ENCODE data around the gene MSH3. TPM values are rescaled to one million over a fixed set of nuclear protein-coding genes. Genes with fewer than 3 reads are reported as not detected.
"Not testable (repeated sequence)": the region's sequence is repeated elsewhere in the genome, so short reads cannot be mapped to it uniquely, and the experiment has no call there.

The MSH3 gene
- total RNA-seq, 2 donors from 2014 or later: 12.3 to 13.0 TPM

- intact Hi-C loops (cut with DNase I): no loop called here
- no peak for DNase-seq (ENCODE audit: low spot score)
Measured at GRCh38 chr5:80653502-80653901, 950 bp upstream of the MSH3 start.

DNA sequence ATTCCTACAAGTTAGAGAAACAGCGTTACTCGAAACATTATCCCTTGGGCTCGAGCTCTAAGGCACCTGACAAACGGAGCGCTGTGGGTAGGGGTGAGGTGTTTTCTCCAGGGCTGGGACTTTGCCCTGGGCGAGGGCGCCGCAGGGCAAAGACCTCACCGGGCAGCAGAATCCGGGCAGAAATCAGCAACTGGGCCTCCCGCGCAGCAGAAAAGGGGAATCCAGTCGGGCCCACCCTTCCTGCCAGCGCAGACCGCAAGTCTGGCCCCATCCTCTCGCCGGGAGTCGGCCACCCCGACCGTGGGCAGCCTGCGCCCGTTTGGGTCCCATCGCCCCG, 430 bp upstream of the MSH3 start:
- intact Hi-C loops (cut with DNase I): no loop called here
- DNase-seq (ENCODE audit: low spot score): no peak

- intact Hi-C loops (cut with DNase I): no loop called here
- DNase-seq (ENCODE audit: low spot score): no peak
Measured at GRCh38 chr5:80655231-80655774, 851 bp downstream of the MSH3 start.

DNA sequence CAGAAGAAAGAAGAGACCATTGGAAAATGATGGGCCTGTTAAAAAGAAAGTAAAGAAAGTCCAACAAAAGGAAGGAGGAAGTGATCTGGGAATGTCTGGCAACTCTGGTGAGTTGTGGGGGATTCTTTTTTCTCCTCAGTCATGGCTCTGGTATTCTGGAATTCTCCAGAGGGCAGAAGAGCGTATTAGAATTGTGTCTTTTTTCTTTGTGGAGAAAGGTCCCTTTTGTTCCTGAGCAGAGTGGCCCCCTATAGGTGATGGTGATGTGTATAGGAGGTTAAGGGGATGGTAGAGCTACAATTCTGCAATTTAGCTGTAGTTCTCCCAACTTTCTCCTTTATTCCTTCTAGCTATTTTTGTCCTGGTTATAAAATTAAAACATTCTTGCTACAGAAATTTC, 2.0 kb downstream of the MSH3 start:
- no peak for DNase-seq (ENCODE audit: low spot score)
- intact Hi-C loops (cut with DNase I): no loop called here

- intact Hi-C loops (cut with DNase I): no loop called here
- no peak for DNase-seq (ENCODE audit: low spot score)
Measured at GRCh38 chr5:80659106-80659505, 4.7 kb downstream of the MSH3 start.

DNA sequence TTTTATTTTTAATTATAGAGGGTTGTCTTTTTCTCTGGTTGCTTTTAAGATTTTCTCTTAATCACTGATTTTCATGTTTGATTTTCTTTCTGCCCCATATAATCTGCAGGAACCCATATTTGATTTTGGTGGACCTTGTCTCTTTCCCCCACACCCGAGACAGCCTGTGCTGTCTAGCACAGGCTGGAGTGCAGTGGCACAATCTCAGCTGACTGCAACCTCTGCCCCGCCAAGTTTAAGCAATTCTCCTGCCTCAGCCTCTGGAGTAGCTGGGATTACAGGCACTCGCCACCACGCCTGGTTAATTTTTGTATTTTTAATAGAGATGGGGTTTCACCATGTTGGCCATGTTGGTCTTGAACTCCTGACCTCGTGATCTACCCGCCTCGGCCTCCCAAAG, 6.2 kb downstream of the MSH3 start:
- intact Hi-C loops (cut with DNase I); DNase-seq (ENCODE audit: low spot score): not testable (repeated sequence)

- DNase-seq (ENCODE audit: low spot score): no peak
- intact Hi-C loops (cut with DNase I): no loop called here
Measured at GRCh38 chr5:80662108-80662507, 7.7 kb downstream of the MSH3 start.

DNA sequence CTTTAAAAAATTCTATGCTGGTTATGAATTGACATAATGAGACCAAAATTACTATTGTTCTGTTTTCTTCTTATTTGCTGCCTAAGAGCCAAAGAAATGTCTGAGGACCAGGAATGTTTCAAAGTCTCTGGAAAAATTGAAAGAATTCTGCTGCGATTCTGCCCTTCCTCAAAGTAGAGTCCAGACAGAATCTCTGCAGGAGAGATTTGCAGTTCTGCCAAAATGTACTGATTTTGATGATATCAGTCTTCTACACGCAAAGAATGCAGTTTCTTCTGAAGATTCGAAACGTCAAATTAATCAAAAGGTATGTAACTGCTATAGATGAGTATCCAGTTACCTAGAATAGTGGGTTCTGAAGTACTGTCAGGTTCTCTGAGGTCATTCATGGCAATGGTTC, 10.6 kb downstream of the MSH3 start:
- DNase-seq (ENCODE audit: low spot score): no peak
- intact Hi-C loops (cut with DNase I): no loop called here

- no peak for DNase-seq (ENCODE audit: low spot score)
- intact Hi-C loops (cut with DNase I): no loop called here
Measured at GRCh38 chr5:80667384-80667783, 12.9 kb downstream of the MSH3 start.

DNA sequence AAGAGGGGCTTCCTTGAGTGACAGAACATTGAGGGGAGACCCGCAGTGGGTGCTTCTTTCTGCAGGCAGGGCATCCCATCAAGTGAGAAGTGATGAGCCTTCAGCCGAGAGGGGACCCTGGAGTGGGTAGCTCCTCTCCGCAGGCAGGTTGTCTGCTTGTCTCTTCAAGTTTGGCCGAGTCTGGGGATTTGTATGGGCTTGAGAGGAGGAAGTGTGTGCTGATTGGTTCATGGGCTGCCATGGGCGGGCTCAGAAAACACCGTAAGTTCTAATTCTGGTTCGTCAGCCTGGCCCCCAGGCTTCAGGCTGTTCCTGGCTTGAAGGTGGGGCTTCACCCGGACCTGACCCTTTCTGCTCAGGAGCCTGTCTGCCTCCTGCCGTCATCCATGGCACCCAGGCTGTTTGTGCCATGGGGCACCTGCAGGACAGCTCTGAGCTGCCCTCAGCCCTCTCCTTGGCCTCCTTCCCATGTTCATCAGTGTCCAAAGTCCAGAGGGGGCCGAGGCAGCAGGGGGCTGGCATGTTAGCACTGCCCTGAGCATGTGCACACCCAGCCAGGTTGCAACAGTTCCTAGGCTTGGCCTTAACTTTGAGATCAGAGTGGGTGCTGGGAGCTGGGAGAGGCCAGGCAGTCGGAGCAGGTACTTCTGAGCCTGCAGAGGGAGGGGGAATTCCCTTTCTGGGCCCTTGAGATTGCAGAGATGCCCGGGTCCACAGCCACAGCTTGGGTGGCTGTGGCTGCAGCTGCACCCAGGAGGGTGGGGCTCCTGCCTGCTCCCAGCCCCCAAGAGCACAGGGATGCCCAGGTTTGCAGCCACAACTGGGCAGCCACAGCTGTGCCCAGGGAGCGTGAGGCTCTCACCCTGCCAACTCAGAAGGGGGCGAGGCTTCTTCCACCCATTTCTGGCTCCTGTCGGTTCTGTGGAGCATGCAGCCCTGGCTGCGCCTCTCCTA, 13.8 kb downstream of the MSH3 start:
- DNase-seq (ENCODE audit: low spot score): no peak
- intact Hi-C loops (cut with DNase I): no loop called here

- intact Hi-C loops (cut with DNase I): no loop called here
- DNase-seq (ENCODE audit: low spot score): peak; percentile 86
Measured at GRCh38 chr5:80672140-80672736, 17.8 kb downstream of the MSH3 start.

- intact Hi-C loops (cut with DNase I): no loop called here
Measured at GRCh38 chr5:80676706-80677105, 22.3 kb downstream of the MSH3 start.

DNA sequence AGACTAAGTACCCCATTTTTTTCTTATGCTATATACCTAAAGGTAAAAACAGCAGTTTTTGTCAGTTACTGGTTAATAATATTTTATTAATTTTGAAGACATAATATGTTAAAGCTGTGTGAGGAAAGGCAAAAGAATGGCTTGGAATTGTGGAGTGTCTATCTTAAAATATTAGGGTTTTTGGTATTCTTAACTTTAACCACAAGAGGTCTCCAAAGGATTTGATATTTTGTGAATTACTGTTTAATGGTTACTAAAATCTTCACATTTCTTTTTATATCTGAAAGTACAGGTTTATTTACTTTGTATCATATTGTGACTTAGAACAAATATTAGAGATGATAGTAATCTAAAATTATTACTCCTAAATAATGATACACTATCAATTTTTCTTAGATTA, 32.3 kb downstream of the MSH3 start:
- no peak for DNase-seq (ENCODE audit: low spot score)
- intact Hi-C loops (cut with DNase I): no loop called here

More at GRCh38 chr5:80676706-80677105, 22.3 kb downstream of the MSH3 start:
- no peak for DNase-seq (ENCODE audit: low spot score)

DNA sequence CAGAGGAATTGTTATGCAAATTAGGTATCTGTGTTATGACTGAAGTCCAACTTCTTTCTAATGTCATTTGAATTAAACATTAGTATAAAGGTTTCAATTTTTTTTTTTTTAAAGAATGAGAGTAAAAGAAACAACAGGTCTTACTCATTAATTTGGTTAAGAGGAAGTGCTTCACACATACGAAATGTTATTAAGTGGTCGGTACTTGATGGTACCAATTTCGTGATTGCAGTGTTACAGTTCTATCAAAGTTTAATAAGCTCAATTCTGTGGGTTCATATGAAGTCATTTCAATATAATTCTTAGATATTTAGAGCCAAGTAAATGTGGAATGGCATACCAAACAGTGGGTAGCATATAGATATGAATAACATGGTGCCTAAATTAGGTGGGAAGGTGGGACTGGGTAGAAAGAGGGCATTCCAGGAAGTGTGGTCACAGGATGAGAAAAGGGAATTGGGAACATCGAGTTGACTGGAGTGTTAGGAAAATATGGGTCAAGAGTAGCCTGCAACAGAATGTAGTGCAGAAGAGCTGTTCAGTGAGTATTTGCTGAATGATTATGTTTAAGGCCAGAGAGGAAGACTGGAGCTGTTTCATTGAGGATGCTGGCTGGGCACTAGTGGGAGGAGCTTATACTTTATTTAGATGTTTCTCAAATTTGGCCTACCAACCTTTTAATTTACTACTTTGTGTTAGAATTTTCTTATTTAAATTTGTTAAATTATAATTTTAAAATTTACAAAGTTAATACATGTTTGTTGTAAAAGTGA, 34.4 kb downstream of the MSH3 start:
- intact Hi-C loops (cut with DNase I): no loop called here
- no peak for DNase-seq (ENCODE audit: low spot score)

DNA sequence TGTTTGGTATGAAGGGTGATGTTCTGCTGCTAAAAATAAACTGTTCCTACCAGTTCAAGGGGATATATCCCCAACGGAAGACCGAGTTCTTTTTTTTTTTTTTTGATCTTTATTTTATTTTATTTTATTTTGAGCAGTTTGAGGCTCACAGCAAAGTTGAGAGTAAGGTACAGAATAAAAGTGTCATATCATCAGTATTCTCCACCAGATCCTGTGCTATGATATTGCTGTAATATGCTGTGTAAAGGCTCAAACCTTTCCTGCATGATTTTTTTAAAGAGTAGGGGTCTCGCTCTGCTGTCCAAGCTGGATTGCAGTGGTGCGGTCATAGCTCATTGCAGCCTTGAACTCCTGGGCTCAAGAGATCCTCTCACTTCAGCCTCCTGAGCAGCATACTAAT, 35.2 kb downstream of the MSH3 start:
- intact Hi-C loops (cut with DNase I): no loop called here
- DNase-seq (ENCODE audit: low spot score): no peak

- no peak for DNase-seq (ENCODE audit: low spot score)
- intact Hi-C loops (cut with DNase I): no loop called here
Measured at GRCh38 chr5:80695666-80696065, 41.2 kb downstream of the MSH3 start.

GRCh38 chr5:80696450-80696849, 42.0 kb downstream of the MSH3 start:
- intact Hi-C loops (cut with DNase I): no loop called here
- no peak for DNase-seq (ENCODE audit: low spot score)

GRCh38 chr5:80697100-80697499, 42.6 kb downstream of the MSH3 start:
- intact Hi-C loops (cut with DNase I): no loop called here
- DNase-seq (ENCODE audit: low spot score): no peak

DNA sequence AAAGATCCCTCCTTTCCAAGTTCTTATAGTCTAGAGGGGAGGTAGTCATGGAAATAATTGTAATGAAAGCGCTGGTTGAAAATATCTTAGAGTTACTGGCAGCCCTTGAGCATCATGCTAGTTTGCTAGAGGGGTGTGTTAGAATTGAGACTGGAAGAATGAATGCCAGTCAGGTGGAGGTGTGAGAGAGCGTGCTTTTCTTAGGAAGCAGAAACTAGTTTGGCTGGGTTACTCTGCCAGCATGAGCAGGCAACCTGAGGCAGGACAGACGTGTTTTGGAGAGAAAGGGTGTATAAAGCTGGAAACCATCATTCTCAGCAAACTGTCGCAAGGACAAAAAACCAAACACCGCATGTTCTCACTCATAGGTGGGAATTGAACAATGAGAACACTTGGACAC, 43.9 kb downstream of the MSH3 start:
- DNase-seq (ENCODE audit: low spot score): no peak
- intact Hi-C loops (cut with DNase I): no loop called here

GRCh38 chr5:80701597-80701996, 47.1 kb downstream of the MSH3 start:
- DNase-seq (ENCODE audit: low spot score): no peak
- intact Hi-C loops (cut with DNase I): no loop called here

All from posterior vena cava (tissue), 2 donors.